Calu3 (cell line): ENCODE results near the gene TENM3. TPM values are rescaled to one million over a fixed set of nuclear protein-coding genes. Genes with fewer than 3 reads are reported as not detected.

Experiments used
- BruUV-seq: library from RNA; stranded (reverse); fragments of 400-500 nt; replicated peaks from 2 replicates; lab custom pipeline; 2021; lab: Mats Ljungman, UMichigan
- CTCF ChIA-PET: fragments of 300-600 bp; sonication (Branson Sonifier 250); formaldehyde crosslinking; loops from one replicate; lab custom pipeline; 2022; ENCODE audit warnings: antibody characterized with exemption; lab: Charles Lee
- DNase-seq: peaks from one replicate; pipeline ENCODE4 v3.0.0; 2022
- H3K27ac Mint-ChIP-seq: one replicate; pipeline ENCODE4 v1.8.0; 2022; ENCODE audit warnings: mixed read lengths; ENCODE audit not compliant: unreplicated experiment
- H3K27me3 Mint-ChIP-seq: one replicate; pipeline ENCODE4 v1.8.0; 2022; ENCODE audit warnings: mixed read lengths; ENCODE audit not compliant: unreplicated experiment
- H3K36me3 Mint-ChIP-seq: one replicate; pipeline ENCODE4 v1.8.0; 2022; ENCODE audit warnings: mild to moderate bottlenecking, moderate library complexity, mixed read lengths; ENCODE audit not compliant: insufficient read depth, unreplicated experiment
- H3K4me1 Mint-ChIP-seq: one replicate; pipeline ENCODE4 v1.8.0; 2022; ENCODE audit warnings: mild to moderate bottlenecking, low read depth, mixed read lengths; ENCODE audit not compliant: unreplicated experiment
- H3K4me3 Mint-ChIP-seq: one replicate; pipeline ENCODE4 v1.8.0; 2022; ENCODE audit warnings: mild to moderate bottlenecking, low read depth, moderate library complexity, mixed read lengths; ENCODE audit not compliant: unreplicated experiment
- H3K9me3 Mint-ChIP-seq: one replicate; pipeline ENCODE4 v1.8.0; 2022; ENCODE audit warnings: low read depth, mixed read lengths; ENCODE audit not compliant: unreplicated experiment
- intact Hi-C: fragments of 100-400 bp; cut with micrococcal nuclease; formaldehyde crosslinking; loops from one replicate; pipeline ENCODE4 v1.10.0; 2022; ENCODE audit not compliant: unreplicated experiment
- total RNA-seq: library from RNA; stranded (reverse); gene quantifications from 2 replicates; pipeline ENCODE4 v1.2.3, GENCODE V29; 2022
- TF ChIP-seq, protein P1 (sequence below): fragments of 200-600 bp; IDR thresholded peaks from one replicate; pipeline ENCODE4 v1.8.0; 2022; ENCODE audit warnings: antibody characterized with exemption; ENCODE audit not compliant: unreplicated experiment

Gene TENM3
- total RNA-seq, 1 experiment from 2014 or later, result 5.9 TPM

DNA sequence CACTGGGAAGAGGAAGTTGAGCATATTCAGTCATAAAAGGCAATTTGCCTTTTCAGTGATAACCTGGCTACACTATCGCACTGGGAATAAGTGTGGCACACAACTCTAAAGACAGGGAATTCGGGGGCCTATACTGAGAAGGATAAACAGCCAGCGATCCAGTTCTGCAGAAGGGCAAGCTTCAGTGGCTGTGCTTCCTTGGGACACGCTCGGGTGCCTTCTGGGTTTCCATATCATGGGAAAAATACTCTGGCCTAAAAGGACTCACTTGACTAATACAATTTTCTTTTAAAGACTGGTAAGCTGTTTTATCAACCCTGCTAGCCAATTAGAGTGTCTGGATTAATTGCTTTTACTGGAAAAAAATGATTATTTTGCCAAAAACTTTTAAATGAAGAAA, 58.5 kb downstream of the TENM3 start:
- no peak for DNase-seq
- Mint-ChIP-seq H3K36me3 (no peaks in the 10 kb centered on the region), H3K27me3 (no peaks in the 10 kb centered on the region), H3K9me3 (no peaks in the 10 kb centered on the region), H3K4me1 (no peaks in the 10 kb centered on the region), H3K4me3 (no peak overlapping the region), H3K27ac (no peak overlapping the region)
- CTCF ChIA-PET, result no interaction called here
- BruUV-seq, result no TSS peak
- intact Hi-C loops, result no loop called here
- TF ChIP-seq, protein P1, sequence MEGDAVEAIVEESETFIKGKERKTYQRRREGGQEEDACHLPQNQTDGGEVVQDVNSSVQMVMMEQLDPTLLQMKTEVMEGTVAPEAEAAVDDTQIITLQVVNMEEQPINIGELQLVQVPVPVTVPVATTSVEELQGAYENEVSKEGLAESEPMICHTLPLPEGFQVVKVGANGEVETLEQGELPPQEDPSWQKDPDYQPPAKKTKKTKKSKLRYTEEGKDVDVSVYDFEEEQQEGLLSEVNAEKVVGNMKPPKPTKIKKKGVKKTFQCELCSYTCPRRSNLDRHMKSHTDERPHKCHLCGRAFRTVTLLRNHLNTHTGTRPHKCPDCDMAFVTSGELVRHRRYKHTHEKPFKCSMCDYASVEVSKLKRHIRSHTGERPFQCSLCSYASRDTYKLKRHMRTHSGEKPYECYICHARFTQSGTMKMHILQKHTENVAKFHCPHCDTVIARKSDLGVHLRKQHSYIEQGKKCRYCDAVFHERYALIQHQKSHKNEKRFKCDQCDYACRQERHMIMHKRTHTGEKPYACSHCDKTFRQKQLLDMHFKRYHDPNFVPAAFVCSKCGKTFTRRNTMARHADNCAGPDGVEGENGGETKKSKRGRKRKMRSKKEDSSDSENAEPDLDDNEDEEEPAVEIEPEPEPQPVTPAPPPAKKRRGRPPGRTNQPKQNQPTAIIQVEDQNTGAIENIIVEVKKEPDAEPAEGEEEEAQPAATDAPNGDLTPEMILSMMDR, result no peak

DNA sequence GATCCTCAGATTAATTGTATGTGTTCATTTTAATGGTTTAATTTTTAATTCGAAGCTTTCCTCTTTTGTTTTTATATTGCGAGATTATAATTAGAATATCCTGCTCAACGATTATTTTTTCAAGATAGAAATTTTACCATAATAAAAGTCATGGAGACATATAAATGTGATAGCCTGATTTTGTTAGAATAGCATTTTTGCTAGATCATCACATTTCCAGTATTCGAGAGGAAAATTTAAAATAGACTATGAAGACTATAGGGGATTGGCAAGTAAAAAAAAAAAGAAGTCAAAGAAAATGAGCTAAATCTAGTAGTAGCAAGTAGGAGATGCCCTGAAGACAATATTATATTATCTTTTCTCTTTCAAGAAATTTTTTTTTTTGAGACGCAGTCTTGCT, 60.6 kb downstream of the TENM3 start:
- Mint-ChIP-seq H3K27ac (no peak overlapping the region), H3K9me3 (no peaks in the 10 kb centered on the region), H3K4me1 (no peaks in the 10 kb centered on the region), H3K27me3 (no peaks in the 10 kb centered on the region), H3K4me3 (no peak overlapping the region), H3K36me3 (no peaks in the 10 kb centered on the region)
- CTCF ChIA-PET, result interaction anchor here (0.7 to 0.8 kb wide), 2 partner anchors 129 to 390 kb away, joined by 3 to 4 read pairs; no protein-coding TSS in a partner anchor
- BruUV-seq, result no TSS peak
- TF ChIP-seq, protein P1, result no peak
- intact Hi-C loops, result no loop called here
- DNase-seq, result no peak

DNA sequence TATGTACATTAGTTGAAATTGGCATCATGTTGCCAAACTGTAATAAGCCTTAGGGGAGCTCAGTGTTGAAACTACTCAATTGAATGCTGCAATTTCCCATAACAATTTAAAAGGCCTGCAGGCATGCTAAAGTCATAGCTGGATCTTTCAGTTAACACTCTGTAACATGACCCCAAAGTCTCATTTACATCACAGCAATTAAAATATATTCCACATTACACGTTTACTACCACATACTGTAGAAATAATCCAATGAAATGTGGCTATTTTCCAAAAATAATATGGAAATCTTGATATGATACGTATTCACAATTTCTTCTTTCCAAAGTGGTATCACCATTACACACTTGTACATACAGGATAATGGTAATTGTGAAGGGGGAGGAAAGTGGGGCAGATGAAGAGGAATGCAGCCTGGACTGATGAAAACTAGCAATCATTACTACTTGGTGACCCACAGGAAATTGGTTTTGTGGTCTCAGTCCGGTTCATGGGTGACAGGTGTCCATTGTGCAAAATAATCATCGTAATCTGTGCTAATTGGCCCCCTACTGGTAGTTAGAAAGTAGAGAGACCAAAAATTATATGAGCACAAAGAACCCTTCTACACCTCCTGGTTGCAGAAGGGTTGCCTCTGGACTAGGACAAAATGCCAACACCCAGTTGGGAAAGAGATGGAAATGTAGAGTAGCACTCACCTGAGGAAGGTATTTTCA, 63.7 kb downstream of the TENM3 start:
- intact Hi-C loops, result no loop called here
- DNase-seq, result no peak
- CTCF ChIA-PET, result no interaction called here
- H3K4me3 Mint-ChIP-seq, result no peak overlapping the region
- no peaks in the 10 kb centered on the region for H3K27me3 Mint-ChIP-seq
- no peaks in the 10 kb centered on the region for H3K36me3 Mint-ChIP-seq
- no peaks in the 10 kb centered on the region for H3K9me3 Mint-ChIP-seq
- H3K4me1 Mint-ChIP-seq, result no peaks in the 10 kb centered on the region
- TF ChIP-seq, protein P1, result no peak
- BruUV-seq, result no TSS peak
- H3K27ac Mint-ChIP-seq, result no peak overlapping the region

DNA sequence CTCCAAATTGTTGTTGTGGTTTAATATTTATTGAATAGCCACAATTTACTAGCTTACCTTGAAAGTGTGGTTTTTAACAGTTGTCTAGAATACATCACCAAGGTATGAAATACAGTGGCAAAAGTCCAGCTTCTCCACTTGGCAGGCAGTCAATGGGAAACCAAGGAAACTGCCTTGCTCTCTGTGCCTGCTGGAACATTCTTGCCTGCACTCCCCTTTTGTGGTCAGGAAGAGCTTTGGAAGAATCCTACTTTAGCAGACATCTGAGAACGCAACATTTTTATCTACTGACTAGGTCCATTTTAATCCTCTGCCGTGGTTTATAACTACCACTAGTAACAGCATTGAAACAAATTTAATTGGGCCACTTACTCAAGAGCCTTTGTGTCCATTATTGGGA, 64.5 kb downstream of the TENM3 start:
- BruUV-seq, result no TSS peak
- H3K36me3 Mint-ChIP-seq, result no peaks in the 10 kb centered on the region
- no peaks in the 10 kb centered on the region for H3K27me3 Mint-ChIP-seq
- H3K4me3 Mint-ChIP-seq, result no peak overlapping the region
- no peak overlapping the region for H3K27ac Mint-ChIP-seq
- no peaks in the 10 kb centered on the region for H3K4me1 Mint-ChIP-seq
- CTCF ChIA-PET, result no interaction called here
- no peaks in the 10 kb centered on the region for H3K9me3 Mint-ChIP-seq
- intact Hi-C loops, result no loop called here
- TF ChIP-seq, protein P1, result no peak
- DNase-seq, result no peak
